ENCODE data around the gene PAK5.

The PAK5 gene

DNA sequence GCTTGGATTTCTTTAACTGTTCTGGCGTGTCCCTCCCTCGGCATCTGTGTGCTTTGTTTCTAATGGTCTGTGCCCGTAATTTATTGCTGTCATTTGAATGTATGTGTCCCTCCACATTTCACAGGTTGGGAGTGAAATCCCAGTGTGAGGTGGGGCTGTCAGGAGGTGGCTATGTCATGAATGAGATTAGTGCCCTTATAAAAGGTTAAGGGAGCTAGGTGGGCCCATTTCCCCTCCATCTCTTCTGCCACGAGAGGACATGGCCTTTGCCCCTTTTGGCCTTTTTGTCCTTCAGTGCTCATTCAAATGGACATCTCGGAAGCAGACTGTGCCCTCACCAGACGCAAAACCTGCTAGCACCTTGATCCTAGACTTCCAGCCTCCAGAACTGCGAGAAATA is 228.2 kb downstream of the PAK5 start:
- TF ChIP-seq, protein P1, sequence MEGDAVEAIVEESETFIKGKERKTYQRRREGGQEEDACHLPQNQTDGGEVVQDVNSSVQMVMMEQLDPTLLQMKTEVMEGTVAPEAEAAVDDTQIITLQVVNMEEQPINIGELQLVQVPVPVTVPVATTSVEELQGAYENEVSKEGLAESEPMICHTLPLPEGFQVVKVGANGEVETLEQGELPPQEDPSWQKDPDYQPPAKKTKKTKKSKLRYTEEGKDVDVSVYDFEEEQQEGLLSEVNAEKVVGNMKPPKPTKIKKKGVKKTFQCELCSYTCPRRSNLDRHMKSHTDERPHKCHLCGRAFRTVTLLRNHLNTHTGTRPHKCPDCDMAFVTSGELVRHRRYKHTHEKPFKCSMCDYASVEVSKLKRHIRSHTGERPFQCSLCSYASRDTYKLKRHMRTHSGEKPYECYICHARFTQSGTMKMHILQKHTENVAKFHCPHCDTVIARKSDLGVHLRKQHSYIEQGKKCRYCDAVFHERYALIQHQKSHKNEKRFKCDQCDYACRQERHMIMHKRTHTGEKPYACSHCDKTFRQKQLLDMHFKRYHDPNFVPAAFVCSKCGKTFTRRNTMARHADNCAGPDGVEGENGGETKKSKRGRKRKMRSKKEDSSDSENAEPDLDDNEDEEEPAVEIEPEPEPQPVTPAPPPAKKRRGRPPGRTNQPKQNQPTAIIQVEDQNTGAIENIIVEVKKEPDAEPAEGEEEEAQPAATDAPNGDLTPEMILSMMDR (conservative IDR thresholded peaks at IDR 0.05): no peak
- H3K27ac ChIP-seq: no peak overlapping the region

DNA sequence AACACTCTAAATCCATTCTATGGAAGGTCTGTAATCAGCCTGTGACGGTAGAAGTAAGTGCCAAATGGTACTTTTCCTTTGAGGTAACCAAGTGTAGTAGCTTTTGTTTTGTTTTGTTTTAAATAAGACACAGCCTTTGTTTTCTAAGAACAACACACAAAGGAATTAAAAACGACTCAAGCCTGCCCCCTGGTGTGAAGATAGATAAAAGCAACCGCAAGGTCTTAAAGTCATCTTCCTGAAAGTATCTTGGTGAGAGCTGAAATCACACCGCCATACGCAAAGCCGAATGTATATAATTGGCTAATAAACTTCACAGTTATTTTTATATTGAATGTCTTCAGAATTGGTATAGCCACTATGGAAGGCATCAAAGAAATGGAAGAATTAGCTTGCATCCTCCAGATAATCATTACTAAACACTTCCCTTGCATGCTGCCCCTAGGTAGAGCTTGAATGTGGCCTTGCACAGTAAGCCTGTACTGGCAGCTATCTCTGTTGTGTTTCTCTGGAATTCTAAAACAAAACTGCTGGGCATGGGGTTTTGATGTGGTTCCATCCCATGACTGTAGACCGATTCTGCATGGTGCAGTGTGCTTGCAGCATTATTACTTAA is 228.9 kb downstream of the PAK5 start:
- H3K27ac ChIP-seq: peak overlapping the region; percentile 6; the same call in 1 of the 2 replicates
- TF ChIP-seq, protein P1 (conservative IDR thresholded peaks at IDR 0.05): peak; percentile 84

DNA sequence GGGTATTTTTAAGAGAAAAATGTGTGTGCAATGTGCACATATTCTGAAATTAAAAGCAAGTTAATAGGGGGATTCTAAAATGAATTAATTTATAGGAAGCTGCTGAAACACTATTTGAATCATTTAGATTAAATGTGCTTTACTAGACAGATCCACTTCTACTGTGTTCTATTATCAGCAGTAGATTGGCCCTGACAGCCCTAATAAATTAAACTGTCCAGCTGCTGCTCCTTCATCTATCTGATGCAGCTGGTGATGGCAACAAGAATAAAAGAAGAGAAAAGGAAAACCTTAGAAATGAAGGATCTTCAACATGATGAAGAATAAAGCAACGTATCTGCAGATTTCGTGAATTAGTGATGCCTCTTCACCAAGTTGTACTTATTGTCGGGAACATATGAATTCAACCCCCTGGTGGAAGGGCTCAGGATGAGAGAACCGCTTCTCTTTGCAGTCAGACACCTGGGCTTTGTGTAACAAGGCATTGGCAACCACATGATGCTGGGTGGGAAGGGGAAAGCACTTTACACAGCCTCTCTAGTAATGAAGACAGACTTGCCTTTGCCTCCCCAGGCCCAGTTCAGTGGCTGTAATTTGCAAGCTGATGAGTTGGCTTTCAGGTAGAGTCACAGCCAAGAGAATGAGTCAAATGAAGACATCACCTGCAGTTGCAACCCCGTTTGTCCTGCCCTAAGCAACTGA is 230.1 kb downstream of the PAK5 start:
- TF ChIP-seq, protein P1 (conservative IDR thresholded peaks at IDR 0.05): no peak

DNA sequence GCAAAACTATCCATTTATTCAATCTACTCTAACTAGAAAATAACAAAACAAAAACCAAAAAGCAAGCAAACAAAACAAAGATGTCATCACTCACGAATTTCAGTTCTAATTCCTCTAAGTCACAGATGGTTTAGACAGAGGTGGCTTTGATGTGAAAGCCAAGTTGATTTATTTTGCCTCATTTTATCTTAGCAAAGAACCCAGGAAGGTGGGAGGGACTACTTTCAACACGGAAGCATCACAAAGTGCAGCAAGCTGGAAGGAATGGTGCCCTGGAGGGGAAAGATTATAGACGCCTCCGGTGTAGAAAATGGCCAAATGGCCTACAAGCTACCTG is 236.1 kb downstream of the PAK5 start:
- H3K27ac ChIP-seq: no peak overlapping the region
- TF ChIP-seq, protein P1 (conservative IDR thresholded peaks at IDR 0.05): no peak

More for the DNA sequence above, 230.1 kb downstream of the PAK5 start:
- peak overlapping the region; percentile 6; the same call in 1 of the 2 replicates for H3K27ac ChIP-seq

DNA sequence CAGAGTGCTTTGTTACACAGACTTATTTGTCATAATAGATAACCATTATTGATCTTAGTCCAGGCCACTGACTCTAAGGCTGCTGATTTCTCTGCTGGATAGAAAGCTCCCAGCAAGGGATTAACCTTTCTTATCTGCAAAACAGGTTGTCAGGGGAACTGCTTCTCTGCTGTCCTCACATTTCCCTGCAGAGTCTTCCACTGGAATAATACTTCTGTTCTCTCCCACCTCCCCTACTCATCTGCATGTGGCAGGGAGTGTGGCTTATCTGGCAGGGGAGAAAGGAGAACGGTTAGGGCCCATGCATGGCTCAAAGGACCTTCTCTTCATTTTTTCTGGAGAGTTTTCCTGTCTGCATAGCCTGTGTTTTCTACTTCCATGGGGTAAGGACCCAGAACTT is 238.3 kb downstream of the PAK5 start:
- H3K27ac ChIP-seq: no peak overlapping the region
- TF ChIP-seq, protein P1 (conservative IDR thresholded peaks at IDR 0.05): no peak

DNA sequence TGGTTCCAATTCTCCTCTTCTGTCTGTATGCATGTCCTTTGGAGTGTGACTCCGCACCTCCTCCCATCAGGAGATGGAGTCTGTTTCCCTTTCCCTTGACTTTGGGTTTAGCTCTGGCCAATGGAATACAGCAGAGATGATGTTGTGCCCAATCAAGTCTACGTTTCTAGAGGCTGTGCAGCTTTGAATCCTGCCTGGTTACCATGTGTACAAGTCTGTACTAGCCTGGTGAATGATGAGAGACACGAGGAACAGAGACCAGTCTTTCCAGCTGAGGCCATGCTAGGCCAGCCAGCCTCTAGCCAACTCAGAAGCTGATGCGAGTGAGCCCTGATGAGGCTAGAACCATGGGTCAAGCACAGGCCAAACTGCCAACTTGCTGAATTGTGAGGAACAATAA is 241.3 kb downstream of the PAK5 start:
- TF ChIP-seq, protein P1 (conservative IDR thresholded peaks at IDR 0.05): no peak
- no peak overlapping the region for H3K27ac ChIP-seq

DNA sequence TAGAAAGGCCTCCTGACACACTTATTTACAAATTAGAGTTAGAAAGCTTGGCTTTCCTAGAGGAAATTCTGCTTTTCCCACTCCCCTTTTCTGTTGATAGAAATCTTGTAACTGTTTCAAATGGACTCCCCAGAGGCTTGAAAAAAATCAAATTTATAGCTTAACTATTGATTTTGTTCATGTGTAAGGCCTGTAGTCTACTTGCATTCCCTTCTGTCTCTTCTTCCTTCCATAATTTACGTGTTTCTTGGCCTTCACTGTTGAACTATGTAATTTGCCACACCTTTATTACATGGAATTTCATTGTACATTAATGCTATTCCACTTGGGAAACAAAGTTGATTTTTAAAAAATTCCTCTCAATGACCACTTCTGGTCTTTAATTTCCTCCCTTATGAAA is 243.1 kb downstream of the PAK5 start:
- H3K27ac ChIP-seq: peak overlapping the region; percentile 76; the same call in 1 of the 2 replicates
- TF ChIP-seq, protein P1 (conservative IDR thresholded peaks at IDR 0.05): no peak
